Mesothelial cell of epicardium (in vitro differentiated cells): ENCODE data around the gene NDC80. TPM values are rescaled to one million over a fixed set of nuclear protein-coding genes. Genes with fewer than 3 reads are reported as not detected.
A peak's percentile ranks its signal among the peaks of the same experiment; 100 is the strongest.
"Not testable (repeated sequence)": the region's sequence is repeated elsewhere in the genome, so short reads cannot be mapped to it uniquely, and the experiment has no call there.

Source experiments
- DNase-seq, 2 experiments: peaks; one replicate each; pipeline ENCODE4 v3.0.0; 2021; ENCODE audit warnings: low spot score in 2 of 2; ENCODE audit not compliant: unreplicated experiment in 2 of 2
- H3K27ac Mint-ChIP-seq: 2 replicates; pipeline ENCODE4 v1.8.0; 2021; ENCODE audit warnings: mixed read lengths
- H3K27me3 Mint-ChIP-seq: 2 replicates; pipeline ENCODE4 v1.8.0; 2021; ENCODE audit warnings: low read depth, mixed read lengths
- H3K36me3 Mint-ChIP-seq: 2 replicates; pipeline ENCODE4 v1.8.0; 2021; ENCODE audit warnings: mixed read lengths
- H3K4me1 Mint-ChIP-seq: 2 replicates; pipeline ENCODE4 v1.8.0; 2021; ENCODE audit warnings: mixed read lengths
- H3K4me3 Mint-ChIP-seq: 2 replicates; pipeline ENCODE4 v1.8.0; 2021; ENCODE audit warnings: mild to moderate bottlenecking, moderate library complexity, mixed read lengths
- H3K9me3 Mint-ChIP-seq: 2 replicates; pipeline ENCODE4 v1.8.0; 2021; ENCODE audit warnings: mixed read lengths
- total RNA-seq: library from RNA; stranded (reverse); gene quantifications from 3 replicates; pipeline ENCODE4 v1.2.1, GENCODE V29; 2021
- TF ChIP-seq, protein P1 (sequence below): fragments of 200-600 bp; sonication (generic); IDR thresholded peaks from one replicate; pipeline ENCODE4 v1.5.0; 2021; ENCODE audit warnings: antibody characterized with exemption; ENCODE audit not compliant: unreplicated experiment

Gene NDC80
- total RNA-seq: 13.4 to 16.1 TPM (median 15.0 TPM) in 3 replicates

DNA sequence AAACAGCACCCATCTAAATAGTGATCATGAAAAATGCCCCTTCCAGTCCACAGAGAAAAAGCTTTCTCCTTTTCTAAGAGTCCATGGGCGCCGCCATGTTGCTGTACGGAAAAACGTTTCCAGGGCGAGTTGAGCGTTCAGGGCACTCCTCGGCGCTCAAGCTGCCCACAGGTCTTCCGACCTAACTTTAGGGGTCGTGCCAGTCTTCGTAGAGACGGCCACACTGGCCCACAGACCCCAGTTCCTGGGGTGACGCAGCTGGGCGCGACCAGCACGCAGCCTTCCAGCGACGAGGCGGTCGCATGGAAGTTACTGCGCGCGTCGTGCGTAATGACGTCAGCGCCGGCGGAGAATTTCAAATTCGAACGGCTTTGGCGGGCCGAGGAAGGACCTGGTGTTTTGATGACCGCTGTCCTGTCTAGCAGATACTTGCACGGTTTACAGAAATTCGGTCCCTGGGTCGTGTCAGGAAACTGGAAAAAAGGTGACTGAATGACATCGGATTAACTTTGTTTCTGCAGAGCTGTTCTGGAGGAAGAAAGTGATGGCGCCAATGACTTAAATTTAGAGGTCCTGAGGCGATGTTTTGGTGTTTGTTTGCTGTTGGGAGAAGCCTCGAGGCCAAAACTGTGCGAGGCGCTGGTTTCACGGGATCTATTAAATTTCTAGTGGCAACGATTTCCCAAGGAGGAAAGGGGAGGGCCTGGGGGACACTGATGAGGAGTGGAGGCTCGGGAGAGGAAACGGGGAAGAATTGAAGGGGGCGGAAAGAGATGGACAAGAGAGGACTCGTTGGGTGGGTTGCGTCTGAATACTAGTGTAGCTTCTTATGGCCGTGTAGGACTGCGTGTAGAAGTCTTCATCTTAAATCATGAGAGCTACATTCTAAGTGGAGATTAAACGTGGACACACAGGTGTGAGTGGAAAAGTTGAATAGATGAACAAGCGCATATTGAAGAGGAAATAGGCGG is at the start of gene NDC80, which contains the start of gene METTL4:
TSS of gene NDC80 (plus strand) at position 358 of the 971 bp plus-strand sequence. CDS start 1,429 bp downstream, outside the sequence.
TSS of gene METTL4 (minus strand) at position 306 of the 971 bp plus-strand sequence. CDS start 4,289 bp downstream, outside the sequence.
- peak; percentile 64 to 87 for DNase-seq
- TF ChIP-seq, protein P1, sequence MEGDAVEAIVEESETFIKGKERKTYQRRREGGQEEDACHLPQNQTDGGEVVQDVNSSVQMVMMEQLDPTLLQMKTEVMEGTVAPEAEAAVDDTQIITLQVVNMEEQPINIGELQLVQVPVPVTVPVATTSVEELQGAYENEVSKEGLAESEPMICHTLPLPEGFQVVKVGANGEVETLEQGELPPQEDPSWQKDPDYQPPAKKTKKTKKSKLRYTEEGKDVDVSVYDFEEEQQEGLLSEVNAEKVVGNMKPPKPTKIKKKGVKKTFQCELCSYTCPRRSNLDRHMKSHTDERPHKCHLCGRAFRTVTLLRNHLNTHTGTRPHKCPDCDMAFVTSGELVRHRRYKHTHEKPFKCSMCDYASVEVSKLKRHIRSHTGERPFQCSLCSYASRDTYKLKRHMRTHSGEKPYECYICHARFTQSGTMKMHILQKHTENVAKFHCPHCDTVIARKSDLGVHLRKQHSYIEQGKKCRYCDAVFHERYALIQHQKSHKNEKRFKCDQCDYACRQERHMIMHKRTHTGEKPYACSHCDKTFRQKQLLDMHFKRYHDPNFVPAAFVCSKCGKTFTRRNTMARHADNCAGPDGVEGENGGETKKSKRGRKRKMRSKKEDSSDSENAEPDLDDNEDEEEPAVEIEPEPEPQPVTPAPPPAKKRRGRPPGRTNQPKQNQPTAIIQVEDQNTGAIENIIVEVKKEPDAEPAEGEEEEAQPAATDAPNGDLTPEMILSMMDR: no peak
- peak within 1 kb of the TSS; percentile 98 for H3K27ac Mint-ChIP-seq
- peak within 1 kb of the TSS; percentile 97 for H3K4me3 Mint-ChIP-seq
- H3K9me3 Mint-ChIP-seq: no peaks in the 10 kb centered on the region
- H3K36me3 Mint-ChIP-seq: peaks cover 5% of the 10 kb centered on the region
- H3K27me3 Mint-ChIP-seq: no peaks in the 10 kb centered on the region
- H3K4me1 Mint-ChIP-seq: peaks cover 42% of the 10 kb centered on the region

GRCh38 chr18:2522112-2522511 is 49.2 kb upstream of the NDC80 start:
- H3K9me3 Mint-ChIP-seq: no peaks in the 10 kb centered on the region
- TF ChIP-seq, protein P1: no peak
- no peak overlapping the region for H3K27ac Mint-ChIP-seq
- H3K27me3 Mint-ChIP-seq: no peaks in the 10 kb centered on the region
- H3K4me3 Mint-ChIP-seq: no peak overlapping the region
- DNase-seq: no peak
- H3K4me1 Mint-ChIP-seq: no peaks in the 10 kb centered on the region
- no peaks in the 10 kb centered on the region for H3K36me3 Mint-ChIP-seq

GRCh38 chr18:2524794-2525198 is 46.6 kb upstream of the NDC80 start:
- peak overlapping the region; percentile 10 for H3K27ac Mint-ChIP-seq
- H3K9me3 Mint-ChIP-seq, H3K4me3 Mint-ChIP-seq, DNase-seq, H3K27me3 Mint-ChIP-seq, H3K36me3 Mint-ChIP-seq, H3K4me1 Mint-ChIP-seq: not testable (repeated sequence)

- Mint-ChIP-seq H3K4me1 (peaks cover 8% of the 10 kb centered on the region), H3K27ac (no peak overlapping the region)
Observed at GRCh38 chr18:2526329-2526728, 45.0 kb upstream of the NDC80 start.

DNA sequence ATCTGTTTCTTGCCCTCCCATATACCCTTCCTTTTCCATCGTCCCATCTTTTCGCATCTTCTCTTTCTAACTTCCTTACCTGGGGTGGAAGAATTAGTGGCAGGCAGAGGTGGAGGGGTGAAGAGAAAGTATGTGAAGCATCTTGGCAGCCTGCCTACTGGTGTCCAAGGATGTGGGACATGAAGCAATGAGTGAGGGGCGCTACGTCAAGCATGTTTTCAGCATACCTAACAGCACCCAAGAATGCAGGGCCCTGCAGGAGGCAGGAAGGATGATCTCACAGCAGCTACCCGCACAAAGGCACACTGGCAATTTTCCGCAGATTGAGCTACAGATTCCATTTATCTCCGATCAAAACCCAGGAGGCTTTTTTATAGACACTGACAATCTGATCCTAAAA is 42.2 kb upstream of the NDC80 start:
- H3K9me3 Mint-ChIP-seq: peaks cover 12% of the 10 kb centered on the region
- peak in 1 of 2 experiments; percentile 30 for DNase-seq
- H3K36me3 Mint-ChIP-seq: peaks cover 21% of the 10 kb centered on the region
- peak overlapping the region; percentile 5 for H3K27ac Mint-ChIP-seq
- peaks cover 8% of the 10 kb centered on the region for H3K4me1 Mint-ChIP-seq
- H3K27me3 Mint-ChIP-seq: no peaks in the 10 kb centered on the region
- no peak overlapping the region for H3K4me3 Mint-ChIP-seq
- TF ChIP-seq, protein P1: no peak

More at GRCh38 chr18:2526329-2526728, 45.0 kb upstream of the NDC80 start:
- Mint-ChIP-seq H3K9me3 (peaks cover 5% of the 10 kb centered on the region), H3K36me3 (peaks cover 4% of the 10 kb centered on the region), H3K27me3 (no peaks in the 10 kb centered on the region), H3K4me3 (no peak overlapping the region)
- DNase-seq: no peak
- TF ChIP-seq, protein P1: no peak

GRCh38 chr18:2531751-2532150 is 39.6 kb upstream of the NDC80 start:
- H3K36me3 Mint-ChIP-seq: peaks cover 39% of the 10 kb centered on the region
- no peak overlapping the region for H3K27ac Mint-ChIP-seq
- TF ChIP-seq, protein P1: no peak
- no peaks in the 10 kb centered on the region for H3K27me3 Mint-ChIP-seq
- peaks cover 28% of the 10 kb centered on the region for H3K9me3 Mint-ChIP-seq
- H3K4me1 Mint-ChIP-seq: peaks cover 15% of the 10 kb centered on the region
- no peak overlapping the region for H3K4me3 Mint-ChIP-seq
- DNase-seq: no peak
